A673 (cell line): Measurements from ENCODE around the gene MKRN3. TPM values are rescaled to one million over a fixed set of nuclear protein-coding genes. Genes with fewer than 3 reads are reported as not detected.

Experiments
- BruUV-seq: library from RNA; stranded (reverse); fragments of 400-500 nt; replicated peaks from 2 replicates; lab custom pipeline; 2021; lab: Mats Ljungman, UMichigan
- CTCF ChIA-PET: fragments of 300-600 bp; sonication (Branson Sonifier 250); formaldehyde crosslinking; loops from one replicate; lab custom pipeline; 2022; ENCODE audit warnings: antibody characterized with exemption; lab: Charles Lee
- POLR2A ChIA-PET: fragments of 300-600 bp; sonication (Branson Sonifier 250); formaldehyde crosslinking; loops from one replicate; lab custom pipeline; 2022; ENCODE audit warnings: antibody characterized with exemption; ENCODE audit not compliant: low non-redundant PET; lab: Charles Lee
- DNase-seq: peaks from one replicate; pipeline ENCODE4 v3.0.0-alpha.2; 2015; ENCODE audit warnings: low spot score
- H3K27ac ChIP-seq: fragments of 200-600 bp; sonication (generic); 2 replicates; pipeline ENCODE4 v1.5.1; 2016; ENCODE audit warnings: mixed run types, low read depth, mild to moderate bottlenecking, mixed read lengths, antibody characterized with exemption, low read length; ENCODE audit not compliant: poor library complexity, severe bottlenecking
- H3K27me3 ChIP-seq: fragments of 200-600 bp; sonication (generic); replicated peaks from 2 replicates; pipeline ENCODE4 v1.6.1; 2017; ENCODE audit warnings: mixed run types, low read depth, mild to moderate bottlenecking, mixed read lengths, antibody characterized with exemption, low read length; ENCODE audit not compliant: insufficient read depth, poor library complexity
- H3K36me3 ChIP-seq: fragments of 200-600 bp; sonication (generic); 2 replicates; pipeline ENCODE4 v1.6.1; 2016; ENCODE audit warnings: mixed run types, mild to moderate bottlenecking, mixed read lengths, antibody characterized with exemption, low read length; ENCODE audit not compliant: insufficient read depth, poor library complexity, severe bottlenecking
- H3K4me1 ChIP-seq: fragments of 200-600 bp; sonication (generic); 2 replicates; pipeline ENCODE4 v1.6.1; 2017; ENCODE audit warnings: mixed run types, mild to moderate bottlenecking, mixed read lengths, antibody characterized with exemption, low read length; ENCODE audit not compliant: insufficient read depth, poor library complexity, severe bottlenecking
- H3K4me3 ChIP-seq: fragments of 200-600 bp; sonication (generic); 2 replicates; pipeline ENCODE4 v1.5.1; 2016; ENCODE audit warnings: low read depth, mixed run types, mild to moderate bottlenecking, mixed read lengths, low read length; ENCODE audit not compliant: poor library complexity, severe bottlenecking
- H3K9me3 ChIP-seq: fragments of 200-600 bp; sonication (generic); 2 replicates; pipeline ENCODE4 v1.6.1; 2016; ENCODE audit warnings: mixed run types, low read depth, mild to moderate bottlenecking, mixed read lengths, antibody characterized with exemption, low read length; ENCODE audit not compliant: poor library complexity, severe bottlenecking
- EZH2 ChIP-seq: fragments of 200-600 bp; sonication (generic); IDR thresholded peaks from 2 replicates; pipeline ENCODE4 v1.6.1; 2017; ENCODE audit warnings: borderline replicate concordance, low read depth, mild to moderate bottlenecking, mixed read lengths, antibody characterized with exemption, low read length; ENCODE audit not compliant: poor library complexity, severe bottlenecking
- intact Hi-C: fragments of 100-400 bp; cut with micrococcal nuclease; formaldehyde crosslinking; loops from one replicate; pipeline ENCODE4 v1.10.0; 2022; ENCODE audit not compliant: unreplicated experiment
- total RNA-seq: library from RNA; stranded (reverse); gene quantifications from 2 replicates; pipeline ENCODE4 v1.2.3, GENCODE V29; 2021
- TF ChIP-seq, protein P1 (sequence below): fragments of 300-800, 200-600 bp; sonication (generic); conservative IDR thresholded peaks from 2 replicates; pipeline ENCODE4 v1.5.1; 2017; ENCODE audit warnings: low read depth, mild to moderate bottlenecking, antibody characterized with exemption, low read length, moderate library complexity, mixed read lengths

MKRN3 gene
- total RNA-seq, 1 experiment from 2014 or later, result not detected

DNA sequence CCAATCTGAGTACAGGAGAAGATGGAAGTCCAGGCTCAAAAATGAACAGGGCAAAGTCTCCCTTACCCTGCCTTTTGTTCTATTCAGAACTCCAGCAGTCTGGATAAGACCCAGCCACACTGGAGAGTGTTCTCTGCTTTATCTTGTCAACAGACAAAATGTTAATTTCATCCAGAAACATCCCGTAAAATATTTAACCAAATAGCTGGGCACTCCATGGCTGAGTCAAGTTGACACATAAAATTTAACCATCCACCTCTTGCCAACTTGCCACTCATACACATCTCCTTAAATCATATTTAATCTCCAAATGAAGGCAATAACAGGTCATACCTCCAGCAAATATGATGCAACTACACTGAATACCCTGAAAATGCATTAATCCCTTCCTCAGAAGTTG lies 33.6 kb downstream of the MKRN3 start:
- intact Hi-C loops, result no loop called here
- POLR2A ChIA-PET, result no interaction called here
- Histone ChIP-seq H3K4me1 (no peaks in the 10 kb centered on the region), H3K9me3 (peaks cover 20% of the 10 kb centered on the region), H3K27ac (no peak overlapping the region), H3K4me3 (no peak overlapping the region), H3K27me3 (no peaks in the 10 kb centered on the region), H3K36me3 (no peaks in the 10 kb centered on the region)
- CTCF ChIA-PET, result no interaction called here
- DNase-seq, result no peak
- no TSS peak for BruUV-seq
- TF ChIP-seq EZH2, result no peak
- TF ChIP-seq, protein P1, sequence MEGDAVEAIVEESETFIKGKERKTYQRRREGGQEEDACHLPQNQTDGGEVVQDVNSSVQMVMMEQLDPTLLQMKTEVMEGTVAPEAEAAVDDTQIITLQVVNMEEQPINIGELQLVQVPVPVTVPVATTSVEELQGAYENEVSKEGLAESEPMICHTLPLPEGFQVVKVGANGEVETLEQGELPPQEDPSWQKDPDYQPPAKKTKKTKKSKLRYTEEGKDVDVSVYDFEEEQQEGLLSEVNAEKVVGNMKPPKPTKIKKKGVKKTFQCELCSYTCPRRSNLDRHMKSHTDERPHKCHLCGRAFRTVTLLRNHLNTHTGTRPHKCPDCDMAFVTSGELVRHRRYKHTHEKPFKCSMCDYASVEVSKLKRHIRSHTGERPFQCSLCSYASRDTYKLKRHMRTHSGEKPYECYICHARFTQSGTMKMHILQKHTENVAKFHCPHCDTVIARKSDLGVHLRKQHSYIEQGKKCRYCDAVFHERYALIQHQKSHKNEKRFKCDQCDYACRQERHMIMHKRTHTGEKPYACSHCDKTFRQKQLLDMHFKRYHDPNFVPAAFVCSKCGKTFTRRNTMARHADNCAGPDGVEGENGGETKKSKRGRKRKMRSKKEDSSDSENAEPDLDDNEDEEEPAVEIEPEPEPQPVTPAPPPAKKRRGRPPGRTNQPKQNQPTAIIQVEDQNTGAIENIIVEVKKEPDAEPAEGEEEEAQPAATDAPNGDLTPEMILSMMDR, result no peak

DNA sequence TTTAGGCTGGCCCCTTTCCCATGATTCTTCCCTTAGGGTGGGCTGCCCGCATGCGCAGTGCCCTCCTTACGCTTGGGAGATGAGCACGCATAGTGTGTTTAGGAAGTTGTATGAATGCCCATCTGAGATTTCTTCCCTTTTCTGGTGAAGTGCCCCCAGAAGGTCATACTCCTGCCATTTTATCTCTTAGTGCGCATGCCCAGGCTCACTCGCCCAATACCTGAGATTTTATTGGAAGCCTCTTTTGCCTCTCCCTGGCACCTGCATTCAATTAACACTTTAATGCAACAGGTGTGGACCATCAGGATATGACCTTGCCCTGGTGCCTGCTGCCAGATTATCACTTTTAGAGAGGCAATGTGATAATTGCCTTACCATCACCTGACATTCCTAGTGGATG lies 36.6 kb downstream of the MKRN3 start:
- TF ChIP-seq, protein P1, result no peak
- TF ChIP-seq EZH2, result no peak
- Histone ChIP-seq H3K27ac (no peak overlapping the region), H3K4me1 (no peaks in the 10 kb centered on the region), H3K27me3 (no peaks in the 10 kb centered on the region), H3K36me3 (no peaks in the 10 kb centered on the region), H3K9me3 (peaks cover 26% of the 10 kb centered on the region), H3K4me3 (no peak overlapping the region)
- intact Hi-C loops, result no loop called here
- POLR2A ChIA-PET, result no interaction called here
- BruUV-seq, result no TSS peak
- no peak for DNase-seq
- CTCF ChIA-PET, result no interaction called here

DNA sequence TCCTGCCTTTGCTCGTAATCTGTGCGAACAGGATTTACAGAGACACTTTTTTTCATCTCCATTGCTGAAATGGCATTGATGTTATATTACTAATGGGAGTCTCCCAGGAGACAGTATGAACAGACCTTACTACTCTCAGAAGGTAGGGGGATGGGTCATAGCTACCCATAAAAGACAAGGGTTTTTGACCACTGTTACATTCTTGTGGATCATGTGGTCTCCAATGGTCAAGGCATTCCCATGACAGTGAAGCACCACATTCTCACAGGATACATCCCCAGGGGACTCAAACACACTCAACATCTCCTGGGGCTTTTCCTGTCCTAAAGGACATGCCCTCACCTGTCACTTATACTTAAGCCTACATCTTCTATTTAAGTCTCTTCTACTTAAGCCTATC lies 40.8 kb downstream of the MKRN3 start:
- Histone ChIP-seq H3K27ac (no peak overlapping the region), H3K4me3 (no peak overlapping the region), H3K9me3 (peaks cover 21% of the 10 kb centered on the region), H3K4me1 (no peaks in the 10 kb centered on the region), H3K27me3 (no peaks in the 10 kb centered on the region), H3K36me3 (no peaks in the 10 kb centered on the region)
- TF ChIP-seq, protein P1, result no peak
- no peak for TF ChIP-seq EZH2
- ChIA-PET CTCF (no interaction called here), POLR2A (no interaction called here)
- intact Hi-C loops, result no loop called here
- BruUV-seq, result no TSS peak
- no peak for DNase-seq
